SK-N-MC (cell line): ENCODE data around the gene MAP3K20.
"Not testable (repeated sequence)": the region's sequence is repeated elsewhere in the genome, so short reads cannot be mapped to it uniquely, and the experiment has no call there.

ENCODE experiments used
- DNase-seq: peaks from one replicate; pipeline ENCODE4 v3.0.0-alpha.2; 2011; ENCODE audit warnings: low read depth, low spot score
- H3K27ac ChIP-seq: fragments of 200-600 bp; sonication (generic); 2 replicates; pipeline ENCODE4 v1.5.1; 2016; ENCODE audit warnings: mixed run types
- H3K36me3 ChIP-seq: fragments of 200-600 bp; sonication (generic); 2 replicates; pipeline ENCODE4 v1.6.1; 2017; ENCODE audit warnings: antibody characterized with exemption, low read length, mixed read lengths; ENCODE audit not compliant: insufficient read depth
- H3K4me3 ChIP-seq: fragments of 200-600 bp; sonication (generic); 2 replicates; pipeline ENCODE4 v1.5.1; 2016
- H3K9ac ChIP-seq: fragments of 200-600 bp; sonication (generic); 2 replicates; pipeline ENCODE4 v1.8.0; 2017; ENCODE audit warnings: mixed run types, mixed read lengths; ENCODE audit not compliant: insufficient read length
- H3K9me3 ChIP-seq: fragments of 200-600 bp; sonication (generic); 2 replicates; pipeline ENCODE4 v1.6.1; 2017; ENCODE audit warnings: low read depth, mild to moderate bottlenecking, antibody characterized with exemption, low read length, moderate library complexity, mixed read lengths
- EZH2 ChIP-seq: fragments of 200-600 bp; sonication (generic); IDR thresholded peaks from one replicate; pipeline ENCODE4 v1.6.1; 2017; ENCODE audit warnings: antibody characterized with exemption
- FOXP2 ChIP-seq: optimal IDR thresholded peaks from 2 replicates; pipeline ENCODE3; 2011; ENCODE audit warnings: mild to moderate bottlenecking, moderate library complexity; ENCODE audit not compliant: insufficient read depth; ENCODE audit errors: extremely low read length, control extremely low read depth
- POLR2AphosphoS5 ChIP-seq: IDR thresholded peaks from 2 replicates; pipeline ENCODE4 v1.6.1; 2012; ENCODE audit warnings: mild to moderate bottlenecking, low read depth, low read length, borderline replicate concordance

MAP3K20 gene

DNA sequence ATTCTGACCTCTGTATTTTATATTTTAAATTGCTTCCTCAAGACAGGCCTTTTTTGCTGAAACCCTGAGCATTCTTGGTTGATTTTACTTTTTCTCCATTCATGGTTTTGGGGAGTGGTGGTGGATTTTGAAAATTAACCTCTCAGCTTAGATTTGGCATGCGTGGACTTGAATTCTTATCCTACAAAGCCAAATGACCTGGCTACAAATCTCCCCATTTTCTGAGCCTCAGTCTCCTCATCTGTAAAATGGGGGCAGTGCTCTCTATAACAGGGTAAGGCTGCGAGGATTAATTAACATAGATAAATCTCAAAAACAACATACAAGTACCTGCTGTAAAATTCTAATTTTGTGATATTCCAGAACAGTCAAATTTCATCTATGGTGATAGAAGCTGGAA lies 175.6 kb downstream of the MAP3K20 start:
- H3K36me3 ChIP-seq, result no peaks in the 10 kb centered on the region

DNA sequence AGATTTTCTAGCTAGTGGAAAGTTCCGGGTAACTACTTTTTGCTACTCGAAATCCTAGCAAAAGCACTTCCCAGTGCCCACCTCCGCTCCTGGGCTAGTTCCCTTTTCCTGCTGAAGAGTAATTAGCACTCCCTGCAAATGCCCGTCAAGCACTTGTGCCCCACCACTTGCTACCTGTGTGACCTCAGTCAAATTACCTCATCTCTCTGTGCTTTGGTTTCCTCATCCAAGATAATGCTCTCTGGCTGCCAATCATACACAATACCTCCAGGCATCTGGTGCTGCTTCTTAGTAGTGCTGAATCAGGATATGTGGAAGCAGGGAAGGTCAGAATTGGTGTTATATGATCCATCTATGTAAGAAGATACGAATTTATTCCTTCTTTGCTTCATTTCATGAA lies 176.9 kb downstream of the MAP3K20 start:
- no peak for DNase-seq
- Histone ChIP-seq H3K4me3 (no peak overlapping the region), H3K9me3 (peaks cover 1% of the 10 kb centered on the region; the same call in 1 of the 2 replicates), H3K27ac (no peak overlapping the region), H3K9ac (no peak overlapping the region), H3K36me3 (no peaks in the 10 kb centered on the region)
- TF ChIP-seq EZH2, result no peak
- no peak for TF ChIP-seq FOXP2
- TF ChIP-seq POLR2AphosphoS5, result no peak

More for the DNA sequence above, 175.6 kb downstream of the MAP3K20 start:
- TF ChIP-seq POLR2AphosphoS5 (no peak), FOXP2 (no peak), EZH2 (no peak)
- no peak overlapping the region for H3K4me3 ChIP-seq
- H3K27ac ChIP-seq, result no peak overlapping the region
- no peak overlapping the region for H3K9ac ChIP-seq
- H3K9me3 ChIP-seq, result no peaks in the 10 kb centered on the region
- no peak for DNase-seq

DNA sequence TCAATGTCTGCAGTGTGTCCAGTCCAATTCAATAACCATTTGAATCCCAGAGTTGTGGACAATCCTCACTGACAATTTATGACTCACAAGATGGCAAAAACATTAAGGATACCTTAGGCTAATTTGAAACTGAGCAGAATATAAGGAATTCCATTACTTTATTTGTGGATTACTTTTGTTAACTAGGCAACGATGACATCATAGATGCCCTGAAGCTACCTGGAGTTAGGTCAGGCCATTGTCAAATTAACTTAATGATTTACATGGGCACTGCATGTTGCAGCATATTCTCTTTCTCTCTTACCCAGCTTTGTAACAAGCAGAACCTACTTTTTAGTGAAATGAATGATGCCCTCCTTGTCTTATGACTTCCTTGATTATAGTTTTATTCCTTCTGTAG lies 179.0 kb downstream of the MAP3K20 start:
- Histone ChIP-seq H3K9me3 (peaks cover 3% of the 10 kb centered on the region; the same call in 1 of the 2 replicates), H3K4me3 (no peak overlapping the region), H3K9ac (no peak overlapping the region), H3K36me3 (peaks cover 5% of the 10 kb centered on the region), H3K27ac (no peak overlapping the region)
- TF ChIP-seq EZH2 (no peak), POLR2AphosphoS5 (no peak), FOXP2 (no peak)
- no peak for DNase-seq

DNA sequence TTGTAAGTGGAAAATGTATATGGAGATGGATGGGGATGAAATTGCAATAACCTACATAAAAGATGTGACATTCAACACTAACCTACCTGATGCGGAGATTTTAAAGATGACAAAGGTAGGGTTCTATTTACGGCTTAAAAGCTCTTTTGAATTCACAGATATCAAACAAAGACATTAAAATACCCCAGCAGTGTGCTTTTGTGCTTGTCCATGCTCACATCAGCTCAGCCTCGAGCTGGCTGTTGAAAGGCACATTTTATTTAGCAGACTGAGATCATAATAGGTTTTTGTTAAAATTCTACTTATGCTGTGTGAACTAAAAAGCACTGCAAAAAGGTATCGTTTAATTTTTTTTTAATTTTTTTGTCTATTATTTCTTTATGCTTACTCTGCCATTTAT lies 183.1 kb downstream of the MAP3K20 start:
- Histone ChIP-seq H3K36me3 (peaks cover 5% of the 10 kb centered on the region), H3K27ac (no peak overlapping the region), H3K9me3 (peaks cover 3% of the 10 kb centered on the region; the same call in 1 of the 2 replicates), H3K4me3 (no peak overlapping the region), H3K9ac (no peak overlapping the region)
- TF ChIP-seq POLR2AphosphoS5, result no peak
- no peak for TF ChIP-seq EZH2
- TF ChIP-seq FOXP2, result no peak
- no peak for DNase-seq

DNA sequence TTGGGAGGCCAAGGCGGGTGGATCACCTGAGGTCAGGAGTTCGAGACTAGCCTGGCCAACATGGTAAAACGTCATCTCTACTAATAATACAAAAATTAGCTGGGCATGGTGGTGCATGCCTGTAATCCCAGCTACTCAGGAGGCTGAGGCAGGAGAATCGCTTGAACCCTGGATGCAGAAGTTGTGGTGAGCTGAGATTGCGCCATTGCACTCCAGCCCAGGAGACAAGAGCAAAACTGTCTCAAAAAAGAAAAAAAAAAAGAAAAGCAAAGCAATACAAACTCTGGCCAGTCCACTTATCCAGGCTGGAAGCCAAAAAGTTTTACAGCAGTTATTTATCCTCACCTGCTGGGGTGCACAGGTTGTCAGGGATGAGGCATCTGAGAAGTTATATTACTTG lies 186.7 kb downstream of the MAP3K20 start:
- H3K9me3 ChIP-seq, H3K36me3 ChIP-seq, H3K27ac ChIP-seq, DNase-seq, H3K4me3 ChIP-seq, H3K9ac ChIP-seq: not testable (repeated sequence)

DNA sequence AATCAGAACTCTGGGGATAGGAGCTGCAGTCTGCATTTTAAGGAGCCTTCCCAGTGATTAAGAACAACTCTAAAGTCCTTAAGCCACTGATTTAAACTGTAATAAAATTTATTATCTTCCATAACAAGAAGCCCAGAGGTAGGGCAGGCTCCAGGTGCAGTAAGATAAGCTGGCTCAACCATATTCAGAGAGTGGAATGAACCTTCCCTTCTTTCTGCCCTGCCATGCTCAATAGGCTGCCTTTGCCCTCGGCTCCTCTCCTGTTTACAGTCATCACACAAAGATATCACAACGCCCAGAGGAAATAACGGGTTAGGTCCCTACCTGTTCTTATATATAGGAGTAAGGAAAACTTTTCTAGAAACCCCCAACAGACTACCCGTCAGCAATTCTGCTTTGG lies 188.5 kb downstream of the MAP3K20 start:
- Histone ChIP-seq H3K27ac (no peak overlapping the region), H3K4me3 (no peak overlapping the region), H3K9me3 (no peaks in the 10 kb centered on the region), H3K36me3 (peaks cover 5% of the 10 kb centered on the region), H3K9ac (no peak overlapping the region)
- no peak for DNase-seq
- TF ChIP-seq POLR2AphosphoS5, result no peak
- no peak for TF ChIP-seq FOXP2
- TF ChIP-seq EZH2, result no peak

DNA sequence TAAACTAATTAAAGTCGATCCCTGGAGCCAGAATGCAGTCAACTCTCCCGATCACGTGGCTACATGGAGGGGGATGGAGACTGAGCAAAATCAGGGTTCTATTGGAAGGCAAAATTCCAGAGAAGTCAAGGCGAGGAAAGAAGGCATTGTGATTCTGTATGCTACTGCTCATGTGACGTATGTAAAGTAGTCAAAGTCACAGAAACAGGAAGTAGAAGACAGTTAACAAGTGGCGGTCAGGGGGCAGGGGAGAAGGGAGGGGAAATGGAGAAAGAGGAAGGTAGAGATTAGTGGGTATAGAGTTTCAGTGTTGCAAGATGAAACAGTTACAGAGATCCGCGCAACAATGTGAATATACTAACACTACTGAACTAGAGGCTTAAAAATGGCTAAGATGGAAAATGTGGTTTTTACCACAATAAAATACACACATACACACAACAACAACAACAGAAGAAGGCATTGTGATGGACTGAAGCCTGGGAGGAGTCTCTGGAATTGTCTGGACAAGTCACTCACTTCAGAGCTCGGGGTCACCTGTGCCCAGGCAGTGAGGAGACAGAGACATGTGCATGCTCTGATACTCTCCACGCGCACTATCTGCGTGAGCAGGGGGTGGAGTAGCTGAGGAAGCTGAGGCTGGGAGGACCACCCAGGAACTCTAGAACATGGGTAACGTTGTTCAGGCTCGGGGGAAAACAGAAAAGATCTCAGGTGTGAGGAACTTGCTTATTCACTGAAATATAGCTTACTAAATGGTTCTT lies 189.1 kb downstream of the MAP3K20 start:
- H3K9ac ChIP-seq, result no peak overlapping the region
- H3K9me3 ChIP-seq, result no peaks in the 10 kb centered on the region
- H3K36me3 ChIP-seq, result no peaks in the 10 kb centered on the region
- no peak overlapping the region for H3K27ac ChIP-seq
- H3K4me3 ChIP-seq, result no peak overlapping the region
- TF ChIP-seq EZH2 (no peak), POLR2AphosphoS5 (no peak), FOXP2 (no peak)
- no peak for DNase-seq

DNA sequence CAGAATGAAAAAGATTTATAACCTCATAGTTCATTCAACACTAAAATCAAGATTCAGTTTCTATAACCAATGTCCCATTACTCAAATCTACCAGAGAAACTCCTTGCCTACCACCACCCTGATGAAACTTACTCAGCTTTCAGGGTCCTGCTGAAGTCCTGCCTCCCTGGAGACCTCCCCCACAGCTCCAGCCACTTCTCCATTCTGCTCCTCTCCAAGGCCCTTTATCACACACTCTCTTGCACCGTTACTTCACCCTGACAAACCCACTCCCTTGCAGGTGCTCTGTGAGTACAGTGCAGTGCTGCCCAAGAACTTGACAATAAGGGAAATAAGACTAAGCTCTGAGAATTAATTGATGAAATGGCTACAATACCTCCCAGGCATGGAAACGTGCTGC lies 195.5 kb downstream of the MAP3K20 start:
- Histone ChIP-seq H3K9me3 (no peaks in the 10 kb centered on the region), H3K27ac (no peak overlapping the region), H3K9ac (no peak overlapping the region), H3K4me3 (no peak overlapping the region), H3K36me3 (no peaks in the 10 kb centered on the region)
- TF ChIP-seq FOXP2 (no peak), EZH2 (no peak), POLR2AphosphoS5 (no peak)
- no peak for DNase-seq

DNA sequence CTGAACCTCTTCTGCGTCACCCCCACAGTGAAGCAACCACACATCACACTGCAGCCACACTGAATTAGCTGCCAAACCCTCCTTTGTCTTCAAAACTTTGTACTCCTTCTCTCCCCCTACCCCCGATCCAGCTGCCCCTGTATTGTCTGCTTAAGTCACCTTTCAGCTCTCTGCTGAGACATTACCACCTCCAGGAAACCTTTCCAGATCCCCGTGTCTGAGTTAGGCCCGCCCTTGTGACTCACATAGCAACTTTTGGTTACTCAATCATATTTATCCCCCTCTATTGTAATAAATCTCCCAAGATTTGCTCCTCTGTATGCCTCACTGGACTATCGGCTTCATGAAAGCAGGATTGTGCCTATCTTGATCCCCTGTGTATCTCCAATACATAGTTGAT lies 196.2 kb downstream of the MAP3K20 start:
- no peak for DNase-seq
- Histone ChIP-seq H3K9ac (no peak overlapping the region), H3K9me3 (no peaks in the 10 kb centered on the region), H3K4me3 (no peak overlapping the region), H3K27ac (no peak overlapping the region), H3K36me3 (no peaks in the 10 kb centered on the region)
- no peak for TF ChIP-seq FOXP2
- no peak for TF ChIP-seq EZH2
- no peak for TF ChIP-seq POLR2AphosphoS5
